Measurements from ENCODE around the gene SCG2.

The SCG2 gene

DNA sequence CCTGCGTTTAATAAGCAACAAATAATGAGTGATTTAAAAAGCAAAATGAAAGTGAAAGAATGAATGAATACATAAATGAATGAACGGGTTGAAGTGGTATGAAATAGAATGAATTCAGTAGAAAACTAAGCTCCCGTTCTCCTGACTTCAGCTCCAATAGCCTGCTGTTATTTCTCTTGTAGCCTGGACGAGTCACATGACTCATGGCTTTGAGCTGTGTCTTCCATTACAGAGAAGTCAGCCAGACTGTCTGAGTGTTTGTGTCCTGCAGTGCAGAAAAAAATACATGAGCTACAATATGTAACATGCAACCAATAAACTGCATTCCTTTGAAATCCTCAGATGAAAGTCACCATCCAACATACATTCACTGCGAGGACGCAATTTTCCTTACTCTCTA, 21.2 kb downstream of the SCG2 start:
- DNase-seq: no peak
- peaks cover 8% of the 10 kb centered on the region in 2 donors for H3K27me3 Mint-ChIP-seq
- no peak overlapping the region for H3K27ac Mint-ChIP-seq
- H3K36me3 Mint-ChIP-seq: no peaks in the 10 kb centered on the region
- no peak overlapping the region for H3K4me3 Mint-ChIP-seq
- H3K9me3 Mint-ChIP-seq: no peaks in the 10 kb centered on the region
- no peak for ATAC-seq (replicated peaks)
- no peaks in the 10 kb centered on the region for H3K4me1 Mint-ChIP-seq

DNA sequence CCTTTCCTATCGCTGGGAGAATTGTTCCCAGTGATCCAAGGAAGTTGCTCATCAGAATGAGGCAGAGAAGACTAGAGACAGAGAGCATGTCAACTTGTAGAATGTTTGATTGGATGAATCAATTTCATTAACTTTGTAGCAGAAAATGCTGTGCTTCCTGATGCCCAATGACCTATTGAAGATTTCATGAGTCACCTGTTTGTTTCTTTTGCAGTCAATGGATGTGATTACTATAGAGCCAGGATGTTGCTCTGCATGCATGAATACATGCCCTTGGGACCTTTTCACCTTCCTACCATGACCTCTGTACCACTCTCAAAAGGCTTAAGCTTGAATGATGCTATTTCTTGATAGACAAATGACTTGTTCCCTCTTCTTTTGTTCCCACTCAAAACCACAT, 23.3 kb downstream of the SCG2 start:
- no peak overlapping the region for H3K4me3 Mint-ChIP-seq
- DNase-seq: no peak
- no peaks in the 10 kb centered on the region for H3K4me1 Mint-ChIP-seq
- H3K27me3 Mint-ChIP-seq: peaks cover 4 to 8% of the 10 kb centered on the region in 2 donors
- no peaks in the 10 kb centered on the region for H3K9me3 Mint-ChIP-seq
- no peak overlapping the region for H3K27ac Mint-ChIP-seq
- H3K36me3 Mint-ChIP-seq: no peaks in the 10 kb centered on the region
- no peak for ATAC-seq (replicated peaks)

DNA sequence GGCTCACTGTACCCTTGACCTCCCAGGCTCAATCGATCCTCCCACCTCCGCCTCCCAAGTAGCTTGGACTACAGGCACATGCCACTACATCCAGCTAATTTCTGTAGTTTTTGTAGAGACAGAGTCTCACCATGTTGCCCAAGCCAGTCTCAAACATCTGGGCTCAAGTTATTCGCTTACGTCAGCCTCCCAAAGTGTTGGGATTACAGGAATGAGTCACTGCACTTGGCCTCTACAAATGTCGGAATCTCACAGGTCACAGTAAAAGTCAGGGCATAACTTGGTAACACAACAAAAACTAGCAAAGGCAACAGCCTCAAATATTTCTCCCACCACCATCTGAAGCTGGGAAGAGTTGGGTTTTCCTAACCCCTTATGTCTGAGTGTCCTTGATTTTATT, 25.3 kb downstream of the SCG2 start:
- H3K9me3 Mint-ChIP-seq: no peaks in the 10 kb centered on the region
- no peak overlapping the region for H3K27ac Mint-ChIP-seq

GRCh38 chr2:223570784-223571183, 31.4 kb downstream of the SCG2 start:
- Mint-ChIP-seq H3K36me3 (no peaks in the 10 kb centered on the region), H3K27ac (no peak overlapping the region), H3K4me3 (no peak overlapping the region), H3K4me1 (no peaks in the 10 kb centered on the region), H3K9me3 (peaks cover 0 to 7% of the 10 kb centered on the region in 2 donors), H3K27me3 (peaks cover 0 to 6% of the 10 kb centered on the region in 2 donors)
- ATAC-seq (replicated peaks): no peak
- no peak for DNase-seq

More for the DNA sequence above, 25.3 kb downstream of the SCG2 start:
- H3K4me3 Mint-ChIP-seq: no peak overlapping the region
- no peaks in the 10 kb centered on the region for H3K36me3 Mint-ChIP-seq
- no peak for DNase-seq
- H3K27me3 Mint-ChIP-seq: peaks cover 0 to 2% of the 10 kb centered on the region in 2 donors
- no peaks in the 10 kb centered on the region for H3K4me1 Mint-ChIP-seq
- ATAC-seq (replicated peaks): no peak

- H3K36me3 Mint-ChIP-seq: no peaks in the 10 kb centered on the region
- DNase-seq: no peak
These were observed 35.8 kb downstream of the SCG2 start for GRCh38 chr2:223566396-223566795.

GRCh38 chr2:223563462-223563861, 38.7 kb downstream of the SCG2 start:
- no peak overlapping the region for H3K27ac Mint-ChIP-seq
- H3K27me3 Mint-ChIP-seq: peaks cover 0 to 11% of the 10 kb centered on the region in 2 donors
- peaks cover 6 to 7% of the 10 kb centered on the region in 2 donors for H3K9me3 Mint-ChIP-seq
- no peaks in the 10 kb centered on the region for H3K36me3 Mint-ChIP-seq
- ATAC-seq (replicated peaks) (no peak), DNase-seq (no peak)
- no peak overlapping the region for H3K4me3 Mint-ChIP-seq
- no peaks in the 10 kb centered on the region for H3K4me1 Mint-ChIP-seq

More at GRCh38 chr2:223566396-223566795, 35.8 kb downstream of the SCG2 start:
- Mint-ChIP-seq H3K4me3 (no peak overlapping the region), H3K27me3 (peaks cover 0 to 11% of the 10 kb centered on the region in 2 donors), H3K27ac (no peak overlapping the region), H3K4me1 (no peaks in the 10 kb centered on the region), H3K9me3 (peaks cover 3 to 7% of the 10 kb centered on the region in 2 donors)
- no peak for ATAC-seq (replicated peaks)

GRCh38 chr2:223562078-223562477, 40.1 kb downstream of the SCG2 start:
- ATAC-seq (replicated peaks): no peak
- Mint-ChIP-seq H3K27me3 (peaks cover 0 to 11% of the 10 kb centered on the region in 2 donors), H3K4me1 (no peaks in the 10 kb centered on the region), H3K27ac (no peak overlapping the region), H3K9me3 (peaks cover 3 to 6% of the 10 kb centered on the region in 2 donors), H3K4me3 (no peak overlapping the region), H3K36me3 (no peaks in the 10 kb centered on the region)
- DNase-seq: no peak

GRCh38 chr2:223560749-223561435, 41.3 kb downstream of the SCG2 start:
- Mint-ChIP-seq H3K27ac (no peak overlapping the region), H3K36me3 (no peaks in the 10 kb centered on the region), H3K9me3 (peaks cover 2 to 6% of the 10 kb centered on the region in 2 donors), H3K27me3 (peaks cover 0 to 11% of the 10 kb centered on the region in 2 donors), H3K4me3 (no peak overlapping the region), H3K4me1 (no peaks in the 10 kb centered on the region)
- DNase-seq (no peak), ATAC-seq (replicated peaks) (no peak)

DNA sequence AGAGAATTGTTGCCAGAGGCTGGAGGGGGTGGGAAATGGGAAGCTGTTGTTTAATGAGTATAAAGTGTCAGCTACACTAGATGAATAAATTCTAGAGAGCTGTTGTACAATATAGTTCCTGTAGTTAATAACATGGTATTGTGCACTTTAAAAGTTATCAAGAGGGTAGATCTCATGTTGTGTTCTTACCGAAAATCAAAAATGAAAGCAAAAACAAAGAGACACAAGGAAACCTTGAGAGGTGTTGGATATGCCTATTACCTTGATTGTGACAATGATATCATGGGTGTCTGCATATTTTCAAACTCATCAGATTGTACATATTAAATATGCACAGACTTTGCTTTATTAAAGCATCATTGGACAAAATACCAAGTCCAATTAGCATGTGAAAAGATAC, 43.2 kb downstream of the SCG2 start:
- no peaks in the 10 kb centered on the region for H3K4me1 Mint-ChIP-seq
- peaks cover 0 to 11% of the 10 kb centered on the region in 2 donors for H3K27me3 Mint-ChIP-seq
- no peak overlapping the region for H3K4me3 Mint-ChIP-seq
- no peak for ATAC-seq (replicated peaks)
- DNase-seq: no peak
- peaks cover 0 to 6% of the 10 kb centered on the region in 2 donors for H3K9me3 Mint-ChIP-seq
- H3K36me3 Mint-ChIP-seq: no peaks in the 10 kb centered on the region
- H3K27ac Mint-ChIP-seq: no peak overlapping the region

DNA sequence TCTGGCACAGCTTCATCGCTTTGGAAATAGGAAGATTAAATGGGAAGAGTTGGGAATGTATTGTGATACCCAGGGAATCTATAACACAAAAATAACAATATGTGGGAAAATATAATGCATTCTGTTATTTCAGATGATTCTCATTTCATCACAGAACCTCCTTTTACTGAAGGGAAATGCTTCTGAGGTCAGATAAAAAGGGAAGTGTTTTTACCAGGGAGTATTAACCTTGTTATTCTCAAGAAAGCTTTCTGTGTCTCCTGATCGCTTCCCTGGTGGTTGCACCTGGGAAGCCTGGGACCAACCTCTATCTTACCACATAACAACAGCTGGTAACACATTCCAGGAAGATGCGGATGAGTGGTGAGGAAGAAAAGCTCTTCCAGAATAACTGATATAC, 47.2 kb downstream of the SCG2 start:
- Mint-ChIP-seq H3K27ac (no peak overlapping the region), H3K36me3 (no peaks in the 10 kb centered on the region)

GRCh38 chr2:223549215-223549614, 52.9 kb downstream of the SCG2 start:
- Mint-ChIP-seq H3K36me3 (no peaks in the 10 kb centered on the region), H3K9me3 (peaks cover 0 to 4% of the 10 kb centered on the region in 2 donors), H3K4me3 (no peak overlapping the region), H3K27ac (no peak overlapping the region), H3K4me1 (no peaks in the 10 kb centered on the region), H3K27me3 (no peaks in the 10 kb centered on the region)
- DNase-seq (no peak), ATAC-seq (replicated peaks) (no peak)

More for the DNA sequence above, 47.2 kb downstream of the SCG2 start:
- Mint-ChIP-seq H3K9me3 (peaks cover 0 to 6% of the 10 kb centered on the region in 2 donors), H3K4me3 (no peak overlapping the region), H3K4me1 (no peaks in the 10 kb centered on the region), H3K27me3 (peaks cover 0 to 3% of the 10 kb centered on the region in 2 donors)
- DNase-seq (no peak), ATAC-seq (replicated peaks) (no peak)

GRCh38 chr2:223548194-223548593, 54.0 kb downstream of the SCG2 start:
- Mint-ChIP-seq H3K9me3 (peaks cover 0 to 4% of the 10 kb centered on the region in 2 donors), H3K27me3 (no peaks in the 10 kb centered on the region), H3K4me1 (no peaks in the 10 kb centered on the region), H3K36me3 (no peaks in the 10 kb centered on the region), H3K27ac (no peak overlapping the region), H3K4me3 (no peak overlapping the region)
- ATAC-seq (replicated peaks) (no peak), DNase-seq (no peak)
